ENCODE results near the gene STPG3.

DNA sequence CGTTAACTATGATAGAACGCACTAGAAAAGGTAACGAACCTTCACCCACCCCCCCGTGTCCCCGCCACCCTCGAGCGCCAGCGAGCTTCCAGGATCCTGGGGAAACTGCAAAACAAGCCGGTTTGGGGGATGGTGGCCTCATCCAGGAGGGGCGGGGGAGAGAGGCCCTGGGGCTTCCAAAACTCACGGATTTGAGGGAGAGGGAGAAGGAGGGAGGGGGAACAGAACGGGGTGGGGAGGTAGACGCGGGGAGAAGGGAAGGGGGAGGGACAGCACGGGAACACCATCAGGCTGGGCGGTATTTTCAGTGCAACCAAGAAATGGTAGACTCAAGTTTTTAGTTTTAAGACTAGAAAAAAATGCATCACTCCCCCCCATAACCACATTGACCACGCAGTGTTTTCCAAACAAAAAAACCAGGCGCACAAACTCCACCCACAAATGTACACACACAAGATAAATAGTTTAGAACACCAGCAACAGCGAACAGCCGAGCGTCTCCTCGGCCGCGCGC is 49.5 kb downstream of the STPG3 start:
- TF ChIP-seq, protein P1, sequence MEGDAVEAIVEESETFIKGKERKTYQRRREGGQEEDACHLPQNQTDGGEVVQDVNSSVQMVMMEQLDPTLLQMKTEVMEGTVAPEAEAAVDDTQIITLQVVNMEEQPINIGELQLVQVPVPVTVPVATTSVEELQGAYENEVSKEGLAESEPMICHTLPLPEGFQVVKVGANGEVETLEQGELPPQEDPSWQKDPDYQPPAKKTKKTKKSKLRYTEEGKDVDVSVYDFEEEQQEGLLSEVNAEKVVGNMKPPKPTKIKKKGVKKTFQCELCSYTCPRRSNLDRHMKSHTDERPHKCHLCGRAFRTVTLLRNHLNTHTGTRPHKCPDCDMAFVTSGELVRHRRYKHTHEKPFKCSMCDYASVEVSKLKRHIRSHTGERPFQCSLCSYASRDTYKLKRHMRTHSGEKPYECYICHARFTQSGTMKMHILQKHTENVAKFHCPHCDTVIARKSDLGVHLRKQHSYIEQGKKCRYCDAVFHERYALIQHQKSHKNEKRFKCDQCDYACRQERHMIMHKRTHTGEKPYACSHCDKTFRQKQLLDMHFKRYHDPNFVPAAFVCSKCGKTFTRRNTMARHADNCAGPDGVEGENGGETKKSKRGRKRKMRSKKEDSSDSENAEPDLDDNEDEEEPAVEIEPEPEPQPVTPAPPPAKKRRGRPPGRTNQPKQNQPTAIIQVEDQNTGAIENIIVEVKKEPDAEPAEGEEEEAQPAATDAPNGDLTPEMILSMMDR (conservative IDR thresholded peaks at IDR 0.05; ENCODE audit: low read depth, low read length), result no peak
- TF ChIP-seq MAFK (IDR thresholded peaks at IDR 0.05; ENCODE audit: low read depth, low read length) (no peak), BHLHE40 (IDR thresholded peaks at IDR 0.05; ENCODE audit: low read depth, low read length) (no peak), POLR2A (IDR thresholded peaks at IDR 0.05; ENCODE audit: low read depth, low read length) (no peak), RCOR1 (IDR thresholded peaks at IDR 0.05; ENCODE audit: insufficient replicate concordance, low read length) (no peak), SMC3 (IDR thresholded peaks at IDR 0.05; ENCODE audit: low read depth, low read length) (no peak), RAD21 (IDR thresholded peaks at IDR 0.05; ENCODE audit: low read length) (no peak), MAZ (IDR thresholded peaks at IDR 0.05; ENCODE audit: borderline replicate concordance, low read depth, low read length) (no peak), RFX5 (IDR thresholded peaks at IDR 0.05; ENCODE audit: low read depth, low read length) (no peak), MXI1 (IDR thresholded peaks at IDR 0.05; ENCODE audit: borderline replicate concordance, low read depth, low read length) (no peak), CHD1 (IDR thresholded peaks at IDR 0.05; ENCODE audit: low read depth, low read length) (no peak)
- TF ChIP-seq, protein P2, sequence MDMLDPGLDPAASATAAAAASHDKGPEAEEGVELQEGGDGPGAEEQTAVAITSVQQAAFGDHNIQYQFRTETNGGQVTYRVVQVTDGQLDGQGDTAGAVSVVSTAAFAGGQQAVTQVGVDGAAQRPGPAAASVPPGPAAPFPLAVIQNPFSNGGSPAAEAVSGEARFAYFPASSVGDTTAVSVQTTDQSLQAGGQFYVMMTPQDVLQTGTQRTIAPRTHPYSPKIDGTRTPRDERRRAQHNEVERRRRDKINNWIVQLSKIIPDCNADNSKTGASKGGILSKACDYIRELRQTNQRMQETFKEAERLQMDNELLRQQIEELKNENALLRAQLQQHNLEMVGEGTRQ (IDR thresholded peaks at IDR 0.05; ENCODE audit: low read depth, low read length), result no peak
- TF ChIP-seq, protein P3, sequence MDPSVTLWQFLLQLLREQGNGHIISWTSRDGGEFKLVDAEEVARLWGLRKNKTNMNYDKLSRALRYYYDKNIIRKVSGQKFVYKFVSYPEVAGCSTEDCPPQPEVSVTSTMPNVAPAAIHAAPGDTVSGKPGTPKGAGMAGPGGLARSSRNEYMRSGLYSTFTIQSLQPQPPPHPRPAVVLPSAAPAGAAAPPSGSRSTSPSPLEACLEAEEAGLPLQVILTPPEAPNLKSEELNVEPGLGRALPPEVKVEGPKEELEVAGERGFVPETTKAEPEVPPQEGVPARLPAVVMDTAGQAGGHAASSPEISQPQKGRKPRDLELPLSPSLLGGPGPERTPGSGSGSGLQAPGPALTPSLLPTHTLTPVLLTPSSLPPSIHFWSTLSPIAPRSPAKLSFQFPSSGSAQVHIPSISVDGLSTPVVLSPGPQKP (IDR thresholded peaks at IDR 0.05; ENCODE audit: borderline replicate concordance, low read depth, low read length), result no peak

Data from IMR-90 (cell line).